ENCODE data around the gene AHSG. TPM values are rescaled to one million over a fixed set of nuclear protein-coding genes. Genes with fewer than 3 reads are reported as not detected.

The AHSG gene
- total and polyA plus RNA-seq, 10 of the 15 experiments (the other 5 are each of a cell fraction or from before 2014, with no cell fraction given): 0.06 to 0.90 (median 0.15) TPM; not detected in 7

- TF ChIP-seq IKZF2 (IDR thresholded peaks at IDR 0.05) (no peak), FOS (IDR thresholded peaks at IDR 0.05; ENCODE audit: borderline replicate concordance, extremely low read depth, insufficient read length) (peak; percentile 49), ZNF622 (IDR thresholded peaks at IDR 0.05) (no peak), ZNF24 (IDR thresholded peaks at IDR 0.05) (no peak), PAX5 (IDR thresholded peaks at IDR 0.05; ENCODE audit: borderline replicate concordance, low read depth, low read length) (peak; percentile 57; the same call in 1 of the 2 replicates)
- TF ChIP-seq, protein P1, sequence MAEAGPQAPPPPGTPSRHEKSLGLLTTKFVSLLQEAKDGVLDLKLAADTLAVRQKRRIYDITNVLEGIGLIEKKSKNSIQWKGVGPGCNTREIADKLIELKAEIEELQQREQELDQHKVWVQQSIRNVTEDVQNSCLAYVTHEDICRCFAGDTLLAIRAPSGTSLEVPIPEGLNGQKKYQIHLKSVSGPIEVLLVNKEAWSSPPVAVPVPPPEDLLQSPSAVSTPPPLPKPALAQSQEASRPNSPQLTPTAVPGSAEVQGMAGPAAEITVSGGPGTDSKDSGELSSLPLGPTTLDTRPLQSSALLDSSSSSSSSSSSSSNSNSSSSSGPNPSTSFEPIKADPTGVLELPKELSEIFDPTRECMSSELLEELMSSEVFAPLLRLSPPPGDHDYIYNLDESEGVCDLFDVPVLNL (IDR thresholded peaks at IDR 0.05; ENCODE audit: low read depth, low read length): no peak
These were observed 42.5 kb upstream of the AHSG start, which contains the start of gene DNAJB11 (continued) for GRCh38 chr3:186570096-186570940.

- Histone ChIP-seq H4K20me1 (ENCODE audit: control insufficient read depth, insufficient read depth) (no peaks in the 10 kb centered on the region), H3K27me3 (replicated peaks in 1 of 2; ENCODE audit: control insufficient read depth in 2 of 2, insufficient read depth in 2 of 2, low read length in 1 of 2) (no peaks in the 10 kb centered on the region), H3K9ac (ENCODE audit: control insufficient read depth, insufficient read depth, low read length) (peak overlapping the region; percentile 89), H3K4me2 (ENCODE audit: control insufficient read depth, insufficient read depth) (peak overlapping the region; percentile 81), H3K27ac (ENCODE audit: control insufficient read depth, insufficient read depth) (peak overlapping the region; percentile 85), H3K36me3 (ENCODE audit: control insufficient read depth in 2 of 2, insufficient read depth in 2 of 2, low read length in 1 of 2) (peaks cover 3 to 12% of the 10 kb centered on the region in 2 experiments), H3K4me1 (ENCODE audit: control insufficient read depth, insufficient read depth, low read length) (peaks cover 10% of the 10 kb centered on the region), H3K79me2 (ENCODE audit: control insufficient read depth, insufficient read depth, low read length) (peaks cover 57% of the 10 kb centered on the region), H2AFZ (ENCODE audit: control insufficient read depth, low read depth, low read length) (peak overlapping the region; percentile 84), H3K9me3 (replicated peaks; ENCODE audit: control insufficient read depth, insufficient read depth, low read length) (no peaks in the 10 kb centered on the region), H3K4me3 (peak overlapping the region; percentile 90)
- ATAC-seq: no peak
- BruUV-seq (replicated peaks): TSS peak; percentile 60
- ChIA-PET SMC1A (ENCODE audit: uncharacterized antibody, unreplicated experiment) (interaction anchor here (0.7 to 2.5 kb wide), 7 partner anchors 10 to 235 kb away, joined by 3 to 11 read pairs (median 4); partner anchors contain the start of gene RFC4), RAD21 (ENCODE audit: unreplicated experiment) (interaction anchor here (0.8 to 2.5 kb wide), 7 partner anchors 30 to 589 kb away, joined by 3 to 21 read pairs (median 4); partner anchors contain the start of gene EIF4A2), POLR2A (interaction anchor here (1.0 to 2.9 kb wide), 9 partner anchors 16 to 628 kb away, joined by 3 to 20 read pairs (median 4); partner anchors contain the start of genes EIF4A2 and RFC4), CTCF (interaction anchor here (1.2 to 3.6 kb wide), 11 partner anchors 31 to 594 kb away, joined by 3 to 19 read pairs (median 6); no protein-coding TSS in a partner anchor)
- 0% methylated on average over 12 of the region's 21 CpGs for WGBS (ENCODE audit: insufficient coverage, insufficient replicate concordance, low lambda C conversion rate, missing lambda C conversion rate)
- FAIRE-seq: no peak
- intact Hi-C loops (cut with micrococcal nuclease; ENCODE audit: unreplicated experiment): loop anchor here (2.0 to 5.0 kb wide), 2 partner anchors 212 to 634 kb away; partner anchors contain the start of genes EIF4A2 and TRA2B
- in situ Hi-C loops (cut with MboI): no loop called here
- no peak for TF ChIP-seq CEBPZ (IDR thresholded peaks at IDR 0.05; ENCODE audit: low read depth, low read length)
- TF ChIP-seq, protein P2, sequence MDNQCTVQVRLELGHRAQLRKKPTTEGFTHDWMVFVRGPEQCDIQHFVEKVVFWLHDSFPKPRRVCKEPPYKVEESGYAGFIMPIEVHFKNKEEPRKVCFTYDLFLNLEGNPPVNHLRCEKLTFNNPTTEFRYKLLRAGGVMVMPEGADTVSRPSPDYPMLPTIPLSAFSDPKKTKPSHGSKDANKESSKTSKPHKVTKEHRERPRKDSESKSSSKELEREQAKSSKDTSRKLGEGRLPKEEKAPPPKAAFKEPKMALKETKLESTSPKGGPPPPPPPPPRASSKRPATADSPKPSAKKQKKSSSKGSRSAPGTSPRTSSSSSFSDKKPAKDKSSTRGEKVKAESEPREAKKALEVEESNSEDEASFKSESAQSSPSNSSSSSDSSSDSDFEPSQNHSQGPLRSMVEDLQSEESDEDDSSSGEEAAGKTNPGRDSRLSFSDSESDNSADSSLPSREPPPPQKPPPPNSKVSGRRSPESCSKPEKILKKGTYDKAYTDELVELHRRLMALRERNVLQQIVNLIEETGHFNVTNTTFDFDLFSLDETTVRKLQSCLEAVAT (IDR thresholded peaks at IDR 0.05): no peak
- no peak for TF ChIP-seq RB1 (IDR thresholded peaks at IDR 0.05; ENCODE audit: borderline replicate concordance)
- no peak for TF ChIP-seq IRF4 (IDR thresholded peaks at IDR 0.05; ENCODE audit: low read depth, low read length)
- no peak for TF ChIP-seq YBX1 (IDR thresholded peaks at IDR 0.05)
- TF ChIP-seq SMAD1 (IDR thresholded peaks at IDR 0.05; ENCODE audit: low read depth, partially characterized antibody): no peak
- DNase-seq (ENCODE audit: low read depth, low spot score): no peak
These were observed 41.8 kb upstream of the AHSG start for GRCh38 chr3:186570941-186571643.
